ENCODE results near the gene CPED1.

The CPED1 gene

GRCh38 chr7:121328508-121329190 is 340.1 kb downstream of the CPED1 start, which contains the start of gene WNT16:
Gene WNT16, plus strand, starts transcription at chr7:121329000. Its CDS starts 293 bp downstream, at chr7:121329293.
- DNase-seq (ENCODE audit: low read depth): no peak

- no peak for DNase-seq (ENCODE audit: low read depth)
Observed at GRCh38 chr7:121329191-121330052, 340.9 kb downstream of the CPED1 start.

GRCh38 chr7:121330053-121330833 is 341.7 kb downstream of the CPED1 start:
- no peak for DNase-seq (ENCODE audit: low read depth)

GRCh38 chr7:121331048-121331447 is 342.5 kb downstream of the CPED1 start:
- no peak for DNase-seq (ENCODE audit: low read depth)

GRCh38 chr7:121331574-121331973 is 343.1 kb downstream of the CPED1 start:
- no peak for DNase-seq (ENCODE audit: low read depth)

- DNase-seq (ENCODE audit: low read depth): no peak
Observed at GRCh38 chr7:121334376-121334775, 345.9 kb downstream of the CPED1 start.

GRCh38 chr7:121334875-121335648 is 346.6 kb downstream of the CPED1 start:
- no peak for DNase-seq (ENCODE audit: low read depth)

- no peak for DNase-seq (ENCODE audit: low read depth)
Observed at GRCh38 chr7:121336579-121336978, 348.1 kb downstream of the CPED1 start.

- DNase-seq (ENCODE audit: low read depth): no peak
Observed at GRCh38 chr7:121337398-121337797, 348.9 kb downstream of the CPED1 start.

- DNase-seq (ENCODE audit: low read depth): no peak
Observed at GRCh38 chr7:121339082-121339481, 350.6 kb downstream of the CPED1 start.

GRCh38 chr7:121341933-121342332 is 353.4 kb downstream of the CPED1 start:
- DNase-seq (ENCODE audit: low read depth): no peak

- no peak for DNase-seq (ENCODE audit: low read depth)
Observed at GRCh38 chr7:121342631-121343030, 354.1 kb downstream of the CPED1 start.

GRCh38 chr7:121343302-121343701 is 354.8 kb downstream of the CPED1 start:
- DNase-seq (ENCODE audit: low read depth): no peak

- DNase-seq (ENCODE audit: low read depth): no peak
Observed at GRCh38 chr7:121344093-121344492, 355.6 kb downstream of the CPED1 start.

GRCh38 chr7:121344497-121344896 is 356.0 kb downstream of the CPED1 start:
- no peak for DNase-seq (ENCODE audit: low read depth)
